K562 (cell line): ENCODE measurements around the gene PALLD. TPM values are rescaled to one million over a fixed set of nuclear protein-coding genes. Genes with fewer than 3 reads are reported as not detected.

Experiments
- ATAC-seq: fragments of 200-7000 bp; cut with Tn5 transposase; 3 replicates; pipeline ENCODE4 v1.9.1; 2020; ENCODE audit warnings: moderate library complexity
- BruUV-seq: library from RNA; stranded (reverse); fragments of 400-500 nt; replicated peaks from 2 replicates; lab custom pipeline; 2021; lab: Mats Ljungman, UMichigan
- CTCF ChIA-PET: fragments of 300-600 bp; formaldehyde crosslinking; extraction: SDS; loops from one replicate; lab custom pipeline; 2021; ENCODE audit warnings: low intra/inter-chr PET ratio; lab: Yijun Ruan, JAX
- POLR2A ChIA-PET: fragments of 300-600, 350-650 bp; sonication (Branson Sonifier 250); formaldehyde crosslinking; extraction: SDS; loops from one replicate; lab custom pipeline; 2021; ENCODE audit warnings: antibody characterized with exemption, inconsistent platforms; lab: Yijun Ruan, JAX
- DNase-seq, 4 experiments: peaks; one replicate each; pipeline versions ENCODE4 v3.0.0 to v3.0.0-alpha.2; 2011 to 2018; ENCODE audit warnings: low spot score in 3 of 4, mixed read lengths in 3 of 4; ENCODE audit errors: extremely low read depth in 1 of 4
- FAIRE-seq: peaks from 2 replicates; lab custom pipeline; 2011; peaks lifted over from hg19 to GRCh38; lab: Jason Lieb, UNC
- H2AFZ ChIP-seq: 2 replicates; pipeline ENCODE4 v1.6.0; 2011; ENCODE audit warnings: low read depth, low read length, control low read depth, inconsistent platforms
- H3K27ac ChIP-seq: fragments of 200-600 bp; 3 replicates; pipeline ENCODE4 v1.8.0; 2011; ENCODE audit warnings: low read depth, mild to moderate bottlenecking, control low read depth, inconsistent platforms, low read length, moderate library complexity, mixed read lengths; ENCODE audit errors: extremely low read depth
- H3K27me3 ChIP-seq, 2 experiments: fragments of 300-600 bp in 1 of 2; 2 replicates in 1 of 2; 3 replicates in 1 of 2; pipeline versions ENCODE4 v1.6.0 to v1.8.0; 2011; ENCODE audit warnings: inconsistent platforms in 2 of 2, low read length in 2 of 2, mild to moderate bottlenecking in 1 of 2, mixed read lengths in 1 of 2, moderate library complexity in 1 of 2; ENCODE audit not compliant: control insufficient read depth in 2 of 2, insufficient read depth in 2 of 2
- H3K36me3 ChIP-seq: fragments of 300-600 bp; 3 replicates; pipeline ENCODE4 v1.8.0; 2011; ENCODE audit warnings: mild to moderate bottlenecking, low read length, inconsistent platforms; ENCODE audit not compliant: control insufficient read depth, insufficient read depth
- H3K4me1 ChIP-seq, 2 experiments: fragments of 200-600 bp in 1 of 2; replicated peaks in 1 of 2; 2 replicates in 1 of 2; 3 replicates in 1 of 2; pipeline versions ENCODE4 v1.5.1 to v1.8.0; 2011; ENCODE audit warnings: inconsistent platforms in 2 of 2, low read length in 2 of 2, mild to moderate bottlenecking in 1 of 2, mixed read lengths in 1 of 2, moderate library complexity in 1 of 2; ENCODE audit not compliant: control insufficient read depth in 2 of 2, insufficient read depth in 2 of 2
- H3K4me2 ChIP-seq: 2 replicates; pipeline ENCODE4 v1.6.1; 2011; ENCODE audit warnings: low read length, control low read depth, inconsistent platforms, mixed read lengths; ENCODE audit not compliant: insufficient read depth
- H3K4me3 ChIP-seq: fragments of 200-600 bp; sonication (generic), shearing (Covaris generic); 2 replicates; pipeline ENCODE4 v1.5.1; 2016; ENCODE audit warnings: control low read depth, inconsistent platforms
- H3K79me2 ChIP-seq: fragments of 200-600 bp; 3 replicates; pipeline ENCODE4 v1.8.0; 2011; ENCODE audit warnings: low read length, inconsistent platforms; ENCODE audit not compliant: control insufficient read depth, insufficient read depth
- H3K9ac ChIP-seq, 2 experiments: 2 replicates each; pipeline versions ENCODE4 v1.6.0 to v1.6.1; 2011; ENCODE audit warnings: low read depth in 2 of 2, low read length in 2 of 2, control low read depth in 1 of 2, inconsistent platforms in 1 of 2, mild to moderate bottlenecking in 1 of 2, mixed read lengths in 1 of 2; ENCODE audit not compliant: insufficient read depth in 1 of 2
- H3K9me1 ChIP-seq: one replicate; pipeline ENCODE4 v1.6.0; 2011; ENCODE audit warnings: inconsistent platforms, mild to moderate bottlenecking, low read length, moderate library complexity; ENCODE audit not compliant: control insufficient read depth, insufficient read depth
- H3K9me3 ChIP-seq: replicated peaks from 2 replicates; pipeline ENCODE4 v1.5.1; 2011; ENCODE audit warnings: low read depth, low read length, inconsistent platforms; ENCODE audit not compliant: control insufficient read depth, insufficient read depth
- H4K20me1 ChIP-seq: replicated peaks from 2 replicates; pipeline ENCODE4 v1.6.1; 2011; ENCODE audit warnings: low read length, inconsistent platforms, mixed read lengths; ENCODE audit not compliant: control insufficient read depth, insufficient read depth
- ARID2 ChIP-seq: fragments of 450-650 bp; IDR thresholded peaks from 2 replicates; pipeline ENCODE4 v1.6.1; 2017; ENCODE audit warnings: antibody characterized with exemption, mild to moderate bottlenecking
- ARID3A ChIP-seq: IDR thresholded peaks from 2 replicates; pipeline ENCODE4 v1.6.1; 2012; ENCODE audit warnings: low read depth, low read length, improper control_type of control experiment, borderline replicate concordance
- BRF1 ChIP-seq: IDR thresholded peaks from 3 replicates; pipeline ENCODE4 v1.6.1; 2011; ENCODE audit warnings: borderline replicate concordance, mild to moderate bottlenecking; ENCODE audit not compliant: insufficient read length; ENCODE audit errors: extremely low read depth
- FOXJ3 ChIP-seq: sonication (generic); formaldehyde crosslinking; IDR thresholded peaks from 2 replicates; pipeline ENCODE4 v1.4.0; 2020; ENCODE audit warnings: mild to moderate bottlenecking, missing genetic modification reagents
- JUN ChIP-seq, 2 experiments: sonication (generic) in 1 of 2; formaldehyde crosslinking in 1 of 2; IDR thresholded peaks; 2 replicates each; pipeline versions ENCODE4 v1.6.1 to v1.8.0; 2012 to 2022; ENCODE audit warnings: borderline replicate concordance in 2 of 2, mild to moderate bottlenecking in 2 of 2, improper control_type of control experiment in 1 of 2, low read depth in 1 of 2, low read length in 1 of 2, missing genetic modification reagents in 1 of 2
- ZNF766 ChIP-seq: fragments of 200-800 bp; sonication (Bioruptor generic); conservative IDR thresholded peaks from 2 replicates; pipeline ENCODE4 v1.6.1; 2016; ENCODE audit warnings: missing genetic modification characterization, missing compliant biosample characterization
- WGBS: fragments of 100-300 bp; shearing (Covaris generic); methylation state at CpG from one replicate; pipeline ENCODE4 v1.1.6; 2016; ENCODE audit warnings: low coverage, mixed read lengths; ENCODE audit not compliant: insufficient coverage; ENCODE audit errors: missing lambda C conversion rate; 5-methylcytosine and 5-hydroxymethylcytosine counted together
- in situ Hi-C: fragments of 300-500 bp; cut with MboI; formaldehyde crosslinking; loops from 4 replicates; pipeline ENCODE4 v1.15.0; 2018; ENCODE audit warnings: inconsistent platforms, mixed read lengths
- intact Hi-C: fragments of 100-400 bp; cut with micrococcal nuclease; formaldehyde crosslinking; loops from 2 replicates; pipeline ENCODE4 v1.14.2; 2022
- polyA plus RNA-seq, 8 experiments: library from polyadenylated mRNA; depleted of rRNA in 4 of 8; stranded (reverse) in 5 of 8; unstranded in 3 of 8; fragments of >200 nt; fragmentation: Nextera tagmentation in 2 of 8; fragmentation: Illumina TruSeq in 1 of 8; extraction: Ambion mirVana in 2 of 8; extraction: Trizol in 1 of 8; gene quantifications; 2 replicates each; pipeline versions ENCODE4 v1.2.1 to v1.2.3, GENCODE V29; 2011 to 2014; ENCODE audit warnings: inconsistent platforms in 1 of 8, missing spikeins in 1 of 8
- total RNA-seq, 7 experiments: library from RNA; depleted of rRNA in 6 of 7; stranded (reverse); fragments of >200 nt in 6 of 7; fragmentation: Illumina TruSeq in 2 of 7; extraction: Trizol in 2 of 7; gene quantifications; 2 replicates each; pipeline versions ENCODE4 v1.2.1 to v1.2.3, GENCODE V29; 2011 to 2021; ENCODE audit warnings: low replicate concordance in 1 of 7

PALLD gene
- total and polyA plus RNA-seq, 9 of the 15 experiments (the other 6 are each of a cell fraction or from before 2014, with no cell fraction given), result 0.01 to 0.35 (median 0.06) TPM; not detected in 3

GRCh38 chr4:168751263-168752225, 254.7 kb downstream of the PALLD start (continued):
- TF ChIP-seq ARID3A (no peak), ARID2 (no peak), FOXJ3 (CRISPR knock-in tag) (no peak), BRF1 (no peak), ZNF766 (CRISPR knock-in tag) (no peak)
- TF ChIP-seq, all 486 proteins: peak for 0

DNA sequence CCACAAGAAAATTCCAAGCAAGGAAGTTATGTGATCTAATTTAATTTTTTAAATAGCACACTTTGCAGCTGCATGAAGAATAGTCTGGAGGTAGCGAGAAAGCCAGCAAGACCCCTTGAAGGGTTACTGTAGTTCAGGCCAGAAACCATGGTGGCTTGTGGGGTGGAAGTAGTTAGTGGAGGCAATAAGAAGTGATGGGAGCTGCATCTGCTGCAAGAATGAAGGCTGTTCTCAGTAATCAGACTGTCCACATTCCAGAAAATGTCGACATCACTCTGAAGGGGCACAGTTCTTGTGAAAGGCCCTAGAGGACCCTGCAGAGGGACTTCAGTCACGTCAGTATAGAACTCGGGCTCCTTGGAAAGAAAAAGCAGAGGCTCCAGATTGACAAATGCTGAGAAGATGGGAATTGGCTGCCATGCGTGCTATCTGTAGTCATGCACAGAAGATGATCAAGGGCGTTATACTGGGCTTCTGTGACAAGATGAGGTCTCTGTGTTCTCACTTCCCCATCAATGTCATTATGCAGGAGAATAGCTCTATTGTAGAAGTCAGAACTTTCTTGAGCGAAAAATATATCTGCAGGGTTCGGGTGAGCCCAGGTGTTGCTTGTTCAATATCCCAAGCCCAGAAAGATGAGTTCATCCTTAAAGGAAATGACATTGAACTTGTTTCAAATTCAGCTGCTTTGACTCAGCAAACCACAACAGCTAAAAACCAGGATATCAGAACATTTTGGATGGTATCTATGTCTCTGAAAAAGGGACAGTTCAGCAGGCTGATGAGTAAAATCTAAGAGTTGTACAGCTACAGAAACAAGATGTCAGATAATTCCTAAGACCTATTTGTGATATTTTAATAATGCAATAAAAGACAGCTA, 259.0 kb downstream of the PALLD start:
- POLR2A ChIA-PET, result no interaction called here
- H3K36me3 ChIP-seq, result no peaks in the 10 kb centered on the region
- no peak overlapping the region for H3K27ac ChIP-seq
- DNase-seq, result no peak
- no TSS peak for BruUV-seq
- intact Hi-C loops, result no loop called here
- 0% methylated on average over 8 of the region's 8 CpGs for WGBS
- no peaks in the 10 kb centered on the region for H3K9me3 ChIP-seq
- in situ Hi-C loops, result no loop called here
- no peak overlapping the region for H3K4me2 ChIP-seq
- CTCF ChIA-PET, result no interaction called here
- H3K4me3 ChIP-seq, result no peak overlapping the region
- H3K27me3 ChIP-seq, result no peaks in the 10 kb centered on the region; a peak in 1 of 5 replicates
- no peaks in the 10 kb centered on the region for H3K9me1 ChIP-seq
- FAIRE-seq, result no peak
- H4K20me1 ChIP-seq, result no peaks in the 10 kb centered on the region
- no peaks in the 10 kb centered on the region for H3K79me2 ChIP-seq
- H3K9ac ChIP-seq, result no peak overlapping the region
- no peak for ATAC-seq
- H3K4me1 ChIP-seq, result no peaks in the 10 kb centered on the region
- no peak overlapping the region for H2AFZ ChIP-seq
- TF ChIP-seq JUN (IDR thresholded peaks at IDR 0.05; ENCODE audit: borderline replicate concordance, low read depth, low read length) (no peak), JUN (CRISPR knock-in tag; IDR thresholded peaks at IDR 0.05; ENCODE audit: borderline replicate concordance) (no peak)
